GM18858 (cell line): ENCODE measurements around the gene PRM1.

ENCODE experiments used
- ATAC-seq: cut with Tn5 transposase; IDR thresholded peaks from one replicate; pipeline ENCODE4 v1.9.1; 2021; ENCODE audit not compliant: unreplicated experiment

Gene PRM1

DNA sequence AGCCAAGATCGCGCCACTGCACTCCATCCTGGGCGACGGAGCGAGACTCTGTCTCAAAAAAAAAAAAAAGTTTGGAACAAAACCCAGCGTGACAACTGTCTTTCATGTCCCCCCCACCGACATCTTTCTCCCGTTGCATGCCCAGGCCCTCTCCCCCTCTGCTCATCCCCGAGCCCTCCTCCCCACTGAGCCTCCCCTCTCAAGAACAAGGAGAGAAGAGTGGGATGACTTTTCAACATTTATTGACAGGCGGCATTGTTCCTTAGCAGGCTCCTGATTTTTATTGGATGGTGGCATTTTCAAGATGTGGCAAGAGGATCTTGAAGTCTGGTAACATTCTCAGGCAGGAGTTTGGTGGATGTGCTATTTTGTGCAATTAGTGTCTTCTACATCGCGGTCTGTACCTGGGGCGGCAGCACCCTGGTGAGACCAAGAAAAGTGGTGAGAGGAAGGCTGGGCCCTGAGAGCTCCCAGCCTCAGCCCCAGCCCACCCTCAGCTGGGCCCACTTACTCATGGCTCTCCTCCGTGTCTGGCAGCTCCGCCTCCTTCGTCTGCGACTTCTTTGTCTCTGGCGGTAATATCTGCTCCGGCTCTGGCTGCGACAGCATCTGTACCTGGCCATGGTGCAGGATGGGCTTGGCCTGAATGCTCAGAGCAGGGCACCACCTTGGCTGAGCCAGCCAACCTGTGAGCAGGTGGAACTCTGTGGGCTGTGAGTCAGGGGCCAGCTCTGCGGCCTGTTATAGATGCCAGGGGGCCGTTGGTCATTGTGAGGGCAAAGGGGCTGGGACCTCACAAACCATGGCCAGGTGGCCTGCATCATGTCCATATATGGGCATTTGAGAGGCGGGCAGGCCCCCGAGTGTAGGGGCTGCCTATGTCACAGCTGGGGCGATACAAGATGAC, at the start of gene PRM1:
Gene PRM1, minus strand, starts transcription at position 715 of the 907 bp plus-strand sequence. Its CDS starts 92 bp downstream, at position 623.
- ATAC-seq, result no peak

- no peak for ATAC-seq
These were observed 49.6 kb upstream of the PRM1 start for GRCh38 chr16:11330526-11331237.

GRCh38 chr16:11329891-11330290, 48.8 kb upstream of the PRM1 start:
- ATAC-seq, result no peak

- ATAC-seq, result no peak
These were observed 48.0 kb upstream of the PRM1 start for GRCh38 chr16:11329071-11329491.

- ATAC-seq, result peak; percentile 78
These were observed 47.3 kb upstream of the PRM1 start for GRCh38 chr16:11328172-11329070.

DNA sequence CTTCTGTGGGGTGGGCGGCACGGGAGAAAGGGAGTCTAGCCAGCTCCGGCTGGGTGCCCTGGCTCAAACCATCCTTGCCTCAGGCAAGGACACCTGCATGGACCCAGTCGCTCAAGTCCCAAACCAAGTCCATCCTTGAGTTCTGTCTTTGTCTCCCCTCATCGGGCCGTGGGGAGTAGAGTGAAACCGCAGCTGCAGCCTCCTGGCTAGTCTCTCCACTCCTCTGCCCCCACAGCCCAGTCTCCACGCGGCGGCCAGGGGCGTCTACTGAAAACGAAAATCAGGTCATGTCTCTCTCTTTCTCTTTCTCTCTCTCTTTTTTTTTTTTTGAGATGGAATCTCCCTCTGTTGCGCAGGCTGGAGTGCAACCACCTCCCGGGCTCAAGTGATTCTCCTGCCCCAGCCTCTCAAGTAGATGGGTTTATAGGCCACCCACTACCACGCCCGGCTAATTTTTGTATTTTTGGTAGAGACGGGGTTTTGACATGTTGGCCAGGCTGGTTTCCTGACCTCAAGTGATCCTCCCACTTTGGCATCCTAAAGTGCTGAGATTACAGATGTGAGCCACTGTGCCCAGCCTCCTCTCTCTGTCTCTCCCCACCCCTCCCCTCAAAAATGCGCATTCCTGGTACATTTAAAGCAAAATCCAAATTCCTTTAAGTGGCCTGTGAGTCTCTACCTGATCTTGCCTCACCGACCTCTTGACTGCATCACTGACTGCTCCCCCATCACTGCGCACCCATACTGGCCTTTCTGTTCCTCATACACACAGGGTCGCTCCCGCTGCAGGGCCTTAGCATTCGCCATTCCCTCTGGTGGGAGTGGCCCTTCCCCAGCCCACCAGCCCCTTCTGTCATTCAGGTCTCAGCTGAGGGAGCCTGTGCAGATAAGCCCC, 46.4 kb upstream of the PRM1 start:
- no peak for ATAC-seq

GRCh38 chr16:11326737-11327276, 45.7 kb upstream of the PRM1 start:
- ATAC-seq, result no peak

GRCh38 chr16:11326084-11326736, 45.1 kb upstream of the PRM1 start:
- ATAC-seq, result no peak

GRCh38 chr16:11325404-11326083, 44.4 kb upstream of the PRM1 start:
- ATAC-seq, result no peak

- no peak for ATAC-seq
These were observed 42.6 kb upstream of the PRM1 start for GRCh38 chr16:11323551-11324336.

DNA sequence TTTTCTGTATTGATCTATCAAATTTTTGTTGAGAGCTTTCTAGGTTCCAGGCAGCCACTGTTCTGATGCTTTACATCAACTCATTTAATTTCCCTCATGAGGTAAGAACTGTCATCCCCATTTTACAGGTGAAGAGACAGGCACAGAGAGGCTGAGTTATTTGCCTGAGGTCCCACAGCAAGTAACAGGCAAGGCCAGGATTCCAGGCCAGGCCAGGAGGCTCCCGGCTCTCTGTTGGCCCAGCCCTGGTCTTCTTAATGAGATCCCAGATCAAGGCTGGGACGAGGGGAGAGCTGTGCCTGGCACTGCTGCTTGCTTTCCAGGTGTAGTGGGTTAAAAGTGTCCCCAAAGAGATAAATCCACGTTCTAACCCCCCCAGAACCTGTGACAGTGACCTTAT, 41.7 kb upstream of the PRM1 start:
- ATAC-seq, result no peak

GRCh38 chr16:11321662-11322061, 40.5 kb upstream of the PRM1 start:
- ATAC-seq, result no peak

DNA sequence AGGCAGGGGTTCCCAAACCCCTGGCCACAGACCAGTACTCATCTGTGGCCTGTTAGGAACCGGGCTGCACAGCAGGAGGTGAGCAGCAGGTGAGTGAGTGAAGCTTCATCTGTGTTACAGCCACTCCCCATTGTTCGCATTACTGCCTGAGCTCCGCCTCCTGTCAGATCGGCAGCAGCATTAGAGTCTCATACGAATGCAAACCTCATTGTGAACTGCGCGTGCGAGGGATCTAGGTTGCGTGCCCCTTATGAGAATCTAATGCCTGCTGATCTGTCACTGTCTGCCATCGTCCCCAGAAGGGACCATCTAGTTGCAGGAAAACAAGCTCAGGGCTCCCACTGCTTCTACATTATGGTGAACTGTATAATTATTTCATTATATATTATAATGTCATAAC, 39.0 kb upstream of the PRM1 start:
- no peak for ATAC-seq

DNA sequence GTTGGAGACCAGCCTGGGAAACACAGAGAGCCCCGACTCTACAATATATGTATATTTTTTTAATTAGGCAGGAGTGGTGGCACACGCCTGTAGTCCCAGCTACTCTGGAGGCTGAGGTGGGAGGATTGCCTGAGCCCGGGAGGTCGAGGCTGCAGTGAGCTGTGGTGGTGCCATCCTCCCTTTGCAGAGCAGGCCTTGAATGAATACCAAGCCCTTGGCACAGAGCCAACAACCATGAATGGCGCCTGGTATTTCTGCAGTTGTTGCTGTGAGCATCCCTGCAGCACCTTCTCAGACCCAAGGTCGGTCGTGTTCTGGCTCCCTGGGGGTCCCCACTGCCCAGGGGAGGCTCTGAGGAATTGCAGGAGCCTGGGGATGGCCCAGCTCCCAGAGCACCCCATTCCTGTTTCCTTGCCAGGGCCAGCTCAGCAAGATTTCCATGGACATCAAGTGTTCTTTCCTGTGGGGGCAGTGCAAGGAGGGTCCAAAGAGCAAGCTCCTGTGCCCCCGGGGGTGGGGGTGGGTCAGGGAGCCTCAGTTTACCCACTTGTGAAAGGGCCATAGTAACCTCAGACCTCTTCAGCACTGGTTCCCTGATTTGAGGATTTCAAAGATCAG, 38.5 kb upstream of the PRM1 start:
- no peak for ATAC-seq

DNA sequence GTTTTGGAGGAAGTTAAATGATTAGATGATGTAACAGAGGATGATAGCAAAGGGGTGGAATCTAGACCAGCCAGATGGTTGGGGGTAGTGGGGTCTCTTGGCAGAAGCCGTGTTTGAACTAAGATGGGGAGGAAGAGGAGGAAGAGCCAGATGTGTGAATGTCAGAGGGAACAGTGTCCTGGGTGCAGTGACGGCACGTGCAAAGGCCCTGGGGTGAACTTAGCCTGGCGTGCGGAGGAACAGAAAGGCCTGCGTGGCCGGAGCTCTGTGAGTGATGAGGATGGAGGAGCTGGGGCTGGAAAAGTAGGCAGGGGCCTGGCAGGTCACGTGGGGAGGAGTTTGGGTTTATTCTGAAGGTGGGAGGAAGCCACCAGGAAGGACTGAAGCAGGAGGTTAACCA, 37.7 kb upstream of the PRM1 start:
- ATAC-seq, result no peak

- ATAC-seq, result no peak
These were observed 35.3 kb upstream of the PRM1 start for GRCh38 chr16:11316331-11317015.

DNA sequence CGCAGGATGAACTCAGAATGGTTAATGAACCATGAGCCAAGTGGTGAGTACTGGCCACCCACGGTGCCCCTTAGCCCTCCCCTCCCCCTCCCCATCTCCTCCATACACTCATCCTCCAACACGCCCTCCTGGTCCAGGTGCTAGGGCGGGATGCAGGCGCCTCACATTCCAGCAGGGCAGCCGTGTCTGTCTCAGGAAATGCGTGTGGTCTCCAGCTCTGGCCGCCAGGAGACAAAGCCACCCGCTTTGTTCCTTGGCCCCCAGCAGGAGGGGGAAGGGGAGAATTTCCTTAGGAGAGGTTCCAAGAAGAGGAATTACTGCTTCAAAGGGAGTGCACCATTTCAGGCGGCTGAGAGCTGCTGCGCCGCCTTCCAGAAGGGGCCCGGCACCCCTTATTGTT, 34.4 kb upstream of the PRM1 start:
- ATAC-seq, result no peak
